ENCODE results near the gene NOL7.

DNA sequence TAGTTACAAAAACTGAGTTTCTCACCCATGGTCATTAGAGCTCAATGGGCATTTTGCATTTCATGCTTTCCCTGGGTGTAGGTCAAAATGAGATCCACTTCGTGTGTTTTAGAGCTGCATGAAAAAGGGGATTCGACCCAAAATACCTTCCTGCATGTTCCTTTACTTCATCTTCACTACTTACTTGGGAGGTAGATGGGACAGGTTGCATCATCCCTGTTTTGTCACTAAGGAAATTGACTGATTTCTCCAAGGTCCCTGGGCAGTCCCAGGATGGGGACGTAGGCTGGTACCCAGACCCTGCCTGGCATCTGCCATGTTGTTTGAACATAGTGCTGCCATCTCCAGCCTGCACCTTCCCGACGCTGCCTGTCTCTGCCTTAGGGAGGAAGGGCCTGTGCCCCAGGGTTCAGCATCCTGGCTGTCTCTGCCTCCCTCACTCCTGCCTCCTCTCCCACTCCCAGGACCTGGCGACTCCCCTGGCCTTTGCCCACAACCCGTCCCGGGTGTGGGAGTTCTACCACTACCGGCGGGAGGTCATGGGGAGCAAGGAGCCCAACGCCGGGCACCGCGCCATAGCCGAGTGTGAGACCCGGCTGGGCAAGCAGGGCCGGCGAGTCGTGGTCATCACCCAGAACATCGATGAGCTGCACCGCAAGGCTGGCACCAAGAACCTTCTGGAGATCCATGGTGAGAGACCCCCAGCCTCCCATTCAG lies 23.8 kb upstream of the NOL7 start:
- TF ChIP-seq CSDC2 (CRISPR knock-in tag; IDR thresholded peaks at IDR 0.05) (no peak), RARB (CRISPR knock-in tag; IDR thresholded peaks at IDR 0.05) (no peak), ZFP3 (CRISPR knock-in tag; IDR thresholded peaks at IDR 0.05) (no peak), ZC3H10 (CRISPR knock-in tag; IDR thresholded peaks at IDR 0.05) (no peak), ARNTL (CRISPR knock-in tag; IDR thresholded peaks at IDR 0.05; ENCODE audit: borderline replicate concordance, low read depth) (no peak), ISL1 (CRISPR knock-in tag; IDR thresholded peaks at IDR 0.05) (no peak), ESRRG (CRISPR knock-in tag; IDR thresholded peaks at IDR 0.05) (no peak)
- TF ChIP-seq, protein P1, sequence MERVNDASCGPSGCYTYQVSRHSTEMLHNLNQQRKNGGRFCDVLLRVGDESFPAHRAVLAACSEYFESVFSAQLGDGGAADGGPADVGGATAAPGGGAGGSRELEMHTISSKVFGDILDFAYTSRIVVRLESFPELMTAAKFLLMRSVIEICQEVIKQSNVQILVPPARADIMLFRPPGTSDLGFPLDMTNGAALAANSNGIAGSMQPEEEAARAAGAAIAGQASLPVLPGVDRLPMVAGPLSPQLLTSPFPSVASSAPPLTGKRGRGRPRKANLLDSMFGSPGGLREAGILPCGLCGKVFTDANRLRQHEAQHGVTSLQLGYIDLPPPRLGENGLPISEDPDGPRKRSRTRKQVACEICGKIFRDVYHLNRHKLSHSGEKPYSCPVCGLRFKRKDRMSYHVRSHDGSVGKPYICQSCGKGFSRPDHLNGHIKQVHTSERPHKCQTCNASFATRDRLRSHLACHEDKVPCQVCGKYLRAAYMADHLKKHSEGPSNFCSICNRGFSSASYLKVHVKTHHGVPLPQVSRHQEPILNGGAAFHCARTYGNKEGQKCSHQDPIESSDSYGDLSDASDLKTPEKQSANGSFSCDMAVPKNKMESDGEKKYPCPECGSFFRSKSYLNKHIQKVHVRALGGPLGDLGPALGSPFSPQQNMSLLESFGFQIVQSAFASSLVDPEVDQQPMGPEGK (CRISPR knock-in tag; IDR thresholded peaks at IDR 0.05; ENCODE audit: borderline replicate concordance): no peak

All from SK-N-SH treated with all-trans-retinoic acid at 6 μM for 48 hours (cell line).